ENCODE measurements around the gene FAM240A. TPM values are rescaled to one million over a fixed set of nuclear protein-coding genes. Genes with fewer than 3 reads are reported as not detected.
"Not testable (repeated sequence)": the region's sequence is repeated elsewhere in the genome, so short reads cannot be mapped to it uniquely, and the experiment has no call there.

Gene FAM240A
- polyA plus RNA-seq, 1 donor: not detected

- no peak for DNase-seq
Observed at GRCh38 chr3:46586738-46587246, 25.5 kb upstream of the FAM240A start.

GRCh38 chr3:46587268-46587667 is 25.1 kb upstream of the FAM240A start:
- DNase-seq: not testable (repeated sequence)

GRCh38 chr3:46593274-46593862 is 19.0 kb upstream of the FAM240A start:
- DNase-seq: no peak

- no peak for DNase-seq
Observed at GRCh38 chr3:46593979-46594378, 18.3 kb upstream of the FAM240A start.

GRCh38 chr3:46594723-46595122 is 17.6 kb upstream of the FAM240A start:
- no peak for DNase-seq

GRCh38 chr3:46595819-46596314 is 16.5 kb upstream of the FAM240A start:
- no peak for DNase-seq

GRCh38 chr3:46599590-46599989 is 12.7 kb upstream of the FAM240A start:
- no peak for DNase-seq

GRCh38 chr3:46603446-46604046 is 8.8 kb upstream of the FAM240A start:
- DNase-seq: no peak

- no peak for DNase-seq
Observed at GRCh38 chr3:46604127-46604526, 8.2 kb upstream of the FAM240A start.

GRCh38 chr3:46607603-46608028 is 4.7 kb upstream of the FAM240A start:
- no peak for DNase-seq

- no peak for DNase-seq
Observed at GRCh38 chr3:46609212-46609721, 3.1 kb upstream of the FAM240A start.

GRCh38 chr3:46609944-46610722 is 2.2 kb upstream of the FAM240A start:
- DNase-seq: no peak

- DNase-seq: no peak
Observed at GRCh38 chr3:46613313-46614005, 1.1 kb downstream of the FAM240A start.

- DNase-seq: no peak
Observed at GRCh38 chr3:46614431-46614830, 2.1 kb downstream of the FAM240A start.

GRCh38 chr3:46615050-46615775 is 2.9 kb downstream of the FAM240A start:
- DNase-seq: no peak

- no peak for DNase-seq
Observed at GRCh38 chr3:46615976-46616375, 3.7 kb downstream of the FAM240A start.

GRCh38 chr3:46617941-46618340 is 5.6 kb downstream of the FAM240A start:
- DNase-seq: no peak

GRCh38 chr3:46619845-46620778 is 7.8 kb downstream of the FAM240A start:
- DNase-seq: no peak

GRCh38 chr3:46624533-46624932 is 12.2 kb downstream of the FAM240A start:
- DNase-seq: no peak

GRCh38 chr3:46624975-46625490 is 12.7 kb downstream of the FAM240A start:
- DNase-seq: no peak
